ENCODE results near the gene C1QTNF12.

DNA sequence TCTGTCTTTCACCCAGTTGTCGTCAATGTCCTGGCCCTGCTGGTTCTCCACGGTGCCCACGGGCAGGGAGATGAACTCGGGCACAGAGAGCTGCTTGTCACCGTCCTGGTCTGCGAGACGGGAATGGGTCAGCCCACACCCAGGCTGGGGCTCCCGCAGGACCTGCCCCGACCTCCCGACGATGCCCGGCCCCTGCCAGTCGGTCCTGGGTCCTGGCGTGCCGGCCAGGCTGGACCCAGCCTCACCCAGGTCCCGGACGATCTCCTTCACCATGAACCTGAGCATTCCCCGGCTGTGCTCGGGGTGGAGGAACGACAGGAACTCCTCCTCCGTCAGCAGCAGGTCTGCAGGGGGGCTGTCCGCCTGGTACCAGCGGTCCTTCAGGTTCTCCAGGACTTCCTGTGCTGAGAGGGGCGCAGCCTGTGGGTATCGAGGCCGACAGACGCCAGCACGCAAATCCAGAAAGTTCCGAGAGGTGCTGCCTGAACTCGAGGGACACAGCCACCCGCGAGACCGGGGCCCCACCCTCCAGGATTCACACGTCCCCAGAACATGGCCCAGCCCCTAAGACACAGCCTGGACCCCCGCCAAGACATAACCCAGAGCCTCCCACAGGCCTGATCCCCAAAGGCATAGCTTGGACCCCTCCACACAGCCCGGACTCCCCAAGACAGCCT, 27.9 kb downstream of the C1QTNF12 start:
- TF ChIP-seq, protein P1, sequence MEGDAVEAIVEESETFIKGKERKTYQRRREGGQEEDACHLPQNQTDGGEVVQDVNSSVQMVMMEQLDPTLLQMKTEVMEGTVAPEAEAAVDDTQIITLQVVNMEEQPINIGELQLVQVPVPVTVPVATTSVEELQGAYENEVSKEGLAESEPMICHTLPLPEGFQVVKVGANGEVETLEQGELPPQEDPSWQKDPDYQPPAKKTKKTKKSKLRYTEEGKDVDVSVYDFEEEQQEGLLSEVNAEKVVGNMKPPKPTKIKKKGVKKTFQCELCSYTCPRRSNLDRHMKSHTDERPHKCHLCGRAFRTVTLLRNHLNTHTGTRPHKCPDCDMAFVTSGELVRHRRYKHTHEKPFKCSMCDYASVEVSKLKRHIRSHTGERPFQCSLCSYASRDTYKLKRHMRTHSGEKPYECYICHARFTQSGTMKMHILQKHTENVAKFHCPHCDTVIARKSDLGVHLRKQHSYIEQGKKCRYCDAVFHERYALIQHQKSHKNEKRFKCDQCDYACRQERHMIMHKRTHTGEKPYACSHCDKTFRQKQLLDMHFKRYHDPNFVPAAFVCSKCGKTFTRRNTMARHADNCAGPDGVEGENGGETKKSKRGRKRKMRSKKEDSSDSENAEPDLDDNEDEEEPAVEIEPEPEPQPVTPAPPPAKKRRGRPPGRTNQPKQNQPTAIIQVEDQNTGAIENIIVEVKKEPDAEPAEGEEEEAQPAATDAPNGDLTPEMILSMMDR (IDR thresholded peaks at IDR 0.05; ENCODE audit: extremely low read depth in 1 of 2, insufficient read depth in 1 of 2, low read depth in 1 of 2, low read length in 2 of 2) = no peak
- TF ChIP-seq EZH2 (IDR thresholded peaks at IDR 0.05; ENCODE audit: borderline replicate concordance, low read depth, low read length, severe bottlenecking) (no peak), POLR2A (IDR thresholded peaks at IDR 0.05; ENCODE audit: low read depth, low read length) (no peak)
